ENCODE measurements around the gene PTPRD.

Gene PTPRD

GRCh38 chr9:10612641-10613398 is at the start of gene PTPRD:
TSS of gene PTPRD (minus strand) at chr9:10613002.
- peak within 1 kb of the TSS; percentile 48 for H3K4me3 ChIP-seq (ENCODE audit: low read depth, low read length)
- TF ChIP-seq ZNF398 (tag by site-specific recombination; IDR thresholded peaks at IDR 0.05) (peak; percentile 42), ZFP37 (tag by site-specific recombination; IDR thresholded peaks at IDR 0.05) (no peak), ZBTB49 (tag by site-specific recombination; IDR thresholded peaks at IDR 0.05; ENCODE audit: low read depth) (no peak), ZNF335 (tag by site-specific recombination; conservative IDR thresholded peaks at IDR 0.05) (peak; percentile 18; the same call in 1 of the 2 replicates), ZNF514 (tag by site-specific recombination; IDR thresholded peaks at IDR 0.05) (no peak), HOXD13 (CRISPR knock-in tag; IDR thresholded peaks at IDR 0.05; ENCODE audit: borderline replicate concordance) (no peak), ZNF362 (tag by site-specific recombination; IDR thresholded peaks at IDR 0.05) (no peak), ZBTB26 (tag by site-specific recombination; optimal IDR thresholded peaks at IDR 0.05) (peak; percentile 62), ZNF366 (tag by site-specific recombination; conservative IDR thresholded peaks at IDR 0.05) (0 out of 2 replicates have a peak, but pooled peaks have one; percentile 1), ZNF692 (tag by site-specific recombination; IDR thresholded peaks at IDR 0.05) (peak; percentile 83), ZFP69B (tag by site-specific recombination; IDR thresholded peaks at IDR 0.05) (peak; percentile 64), ZNF596 (tag by site-specific recombination; IDR thresholded peaks at IDR 0.05) (peak; percentile 34; the same call in 1 of the 2 replicates)
- TF ChIP-seq, protein P1, sequence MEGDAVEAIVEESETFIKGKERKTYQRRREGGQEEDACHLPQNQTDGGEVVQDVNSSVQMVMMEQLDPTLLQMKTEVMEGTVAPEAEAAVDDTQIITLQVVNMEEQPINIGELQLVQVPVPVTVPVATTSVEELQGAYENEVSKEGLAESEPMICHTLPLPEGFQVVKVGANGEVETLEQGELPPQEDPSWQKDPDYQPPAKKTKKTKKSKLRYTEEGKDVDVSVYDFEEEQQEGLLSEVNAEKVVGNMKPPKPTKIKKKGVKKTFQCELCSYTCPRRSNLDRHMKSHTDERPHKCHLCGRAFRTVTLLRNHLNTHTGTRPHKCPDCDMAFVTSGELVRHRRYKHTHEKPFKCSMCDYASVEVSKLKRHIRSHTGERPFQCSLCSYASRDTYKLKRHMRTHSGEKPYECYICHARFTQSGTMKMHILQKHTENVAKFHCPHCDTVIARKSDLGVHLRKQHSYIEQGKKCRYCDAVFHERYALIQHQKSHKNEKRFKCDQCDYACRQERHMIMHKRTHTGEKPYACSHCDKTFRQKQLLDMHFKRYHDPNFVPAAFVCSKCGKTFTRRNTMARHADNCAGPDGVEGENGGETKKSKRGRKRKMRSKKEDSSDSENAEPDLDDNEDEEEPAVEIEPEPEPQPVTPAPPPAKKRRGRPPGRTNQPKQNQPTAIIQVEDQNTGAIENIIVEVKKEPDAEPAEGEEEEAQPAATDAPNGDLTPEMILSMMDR (tag by site-specific recombination; IDR thresholded peaks at IDR 0.05), result no peak
- CTCF ChIA-PET, result no interaction called here
- no peaks in the 10 kb centered on the region for H3K36me3 ChIP-seq (ENCODE audit: control insufficient read depth in 2 of 2, insufficient read depth in 1 of 2, low read length in 2 of 2)
- H3K4me1 ChIP-seq (ENCODE audit: control insufficient read depth, insufficient read depth, low read length), result no peaks in the 10 kb centered on the region
- POLR2A ChIA-PET, result no interaction called here
- H3K27ac ChIP-seq (ENCODE audit: extremely low read depth, low read depth, low read length), result no peak within 1 kb of the TSS
- no peaks in the 10 kb centered on the region for H3K9me3 ChIP-seq (ENCODE audit: control insufficient read depth, insufficient read depth, low read depth, low read length)

GRCh38 chr9:10661994-10662393 is 49.2 kb upstream of the PTPRD start:
- Histone ChIP-seq H3K4me3 (ENCODE audit: low read depth, low read length) (no peak overlapping the region), H3K27ac (ENCODE audit: extremely low read depth, low read depth, low read length) (no peak overlapping the region), H3K36me3 (ENCODE audit: control insufficient read depth in 2 of 2, insufficient read depth in 1 of 2, low read length in 2 of 2) (no peaks in the 10 kb centered on the region), H3K9me3 (ENCODE audit: control insufficient read depth, insufficient read depth, low read depth, low read length) (no peaks in the 10 kb centered on the region), H3K4me1 (ENCODE audit: control insufficient read depth, insufficient read depth, low read length) (no peaks in the 10 kb centered on the region)
- CTCF ChIA-PET, result no interaction called here
- no peak for TF ChIP-seq ZNF654 (tag by site-specific recombination; IDR thresholded peaks at IDR 0.05; ENCODE audit: low read depth)
- TF ChIP-seq ZFP3 (tag by site-specific recombination; IDR thresholded peaks at IDR 0.05; ENCODE audit: low read depth), result no peak
- TF ChIP-seq, protein P2, sequence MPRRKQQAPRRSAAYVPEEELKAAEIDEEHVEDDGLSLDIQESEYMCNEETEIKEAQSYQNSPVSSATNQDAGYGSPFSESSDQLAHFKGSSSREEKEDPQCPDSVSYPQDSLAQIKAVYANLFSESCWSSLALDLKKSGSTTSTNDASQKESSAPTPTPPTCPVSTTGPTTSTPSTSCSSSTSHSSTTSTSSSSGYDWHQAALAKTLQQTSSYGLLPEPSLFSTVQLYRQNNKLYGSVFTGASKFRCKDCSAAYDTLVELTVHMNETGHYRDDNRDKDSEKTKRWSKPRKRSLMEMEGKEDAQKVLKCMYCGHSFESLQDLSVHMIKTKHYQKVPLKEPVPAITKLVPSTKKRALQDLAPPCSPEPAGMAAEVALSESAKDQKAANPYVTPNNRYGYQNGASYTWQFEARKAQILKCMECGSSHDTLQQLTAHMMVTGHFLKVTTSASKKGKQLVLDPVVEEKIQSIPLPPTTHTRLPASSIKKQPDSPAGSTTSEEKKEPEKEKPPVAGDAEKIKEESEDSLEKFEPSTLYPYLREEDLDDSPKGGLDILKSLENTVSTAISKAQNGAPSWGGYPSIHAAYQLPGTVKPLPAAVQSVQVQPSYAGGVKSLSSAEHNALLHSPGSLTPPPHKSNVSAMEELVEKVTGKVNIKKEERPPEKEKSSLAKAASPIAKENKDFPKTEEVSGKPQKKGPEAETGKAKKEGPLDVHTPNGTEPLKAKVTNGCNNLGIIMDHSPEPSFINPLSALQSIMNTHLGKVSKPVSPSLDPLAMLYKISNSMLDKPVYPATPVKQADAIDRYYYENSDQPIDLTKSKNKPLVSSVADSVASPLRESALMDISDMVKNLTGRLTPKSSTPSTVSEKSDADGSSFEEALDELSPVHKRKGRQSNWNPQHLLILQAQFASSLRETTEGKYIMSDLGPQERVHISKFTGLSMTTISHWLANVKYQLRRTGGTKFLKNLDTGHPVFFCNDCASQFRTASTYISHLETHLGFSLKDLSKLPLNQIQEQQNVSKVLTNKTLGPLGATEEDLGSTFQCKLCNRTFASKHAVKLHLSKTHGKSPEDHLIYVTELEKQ (tag by site-specific recombination; IDR thresholded peaks at IDR 0.05; ENCODE audit: borderline replicate concordance), result no peak
- TF ChIP-seq KLF8 (tag by site-specific recombination; IDR thresholded peaks at IDR 0.05), result no peak
- POLR2A ChIA-PET, result no interaction called here
